ENCODE results near the gene ENTPD8.
"Not testable (repeated sequence)": the region's sequence is repeated elsewhere in the genome, so short reads cannot be mapped to it uniquely, and the experiment has no call there.

The ENTPD8 gene

GRCh38 chr9:137411645-137412380 is 29.3 kb downstream of the ENTPD8 start:
- no peak for DNase-seq (ENCODE audit: low read depth, low spot score)

- no peak for DNase-seq (ENCODE audit: low read depth, low spot score)
Measured at GRCh38 chr9:137411260-137411644, 29.9 kb downstream of the ENTPD8 start.

GRCh38 chr9:137410891-137411249 is 30.3 kb downstream of the ENTPD8 start:
- DNase-seq (ENCODE audit: low read depth, low spot score), result no peak

GRCh38 chr9:137410236-137410890 is 30.8 kb downstream of the ENTPD8 start:
- DNase-seq (ENCODE audit: low read depth, low spot score), result not testable (repeated sequence)

- no peak for DNase-seq (ENCODE audit: low read depth, low spot score)
Measured at GRCh38 chr9:137409515-137409914, 31.6 kb downstream of the ENTPD8 start.

GRCh38 chr9:137408651-137409405 is 32.3 kb downstream of the ENTPD8 start:
- DNase-seq (ENCODE audit: low read depth, low spot score), result no peak

- no peak for DNase-seq (ENCODE audit: low read depth, low spot score)
Measured at GRCh38 chr9:137407590-137408300, 33.4 kb downstream of the ENTPD8 start.

- no peak for DNase-seq (ENCODE audit: low read depth, low spot score)
Measured at GRCh38 chr9:137406876-137407589, 34.1 kb downstream of the ENTPD8 start.

- DNase-seq (ENCODE audit: low read depth, low spot score), result no peak
Measured at GRCh38 chr9:137406085-137406760, 34.9 kb downstream of the ENTPD8 start.

- DNase-seq (ENCODE audit: low read depth, low spot score), result no peak
Measured at GRCh38 chr9:137405677-137406081, 35.5 kb downstream of the ENTPD8 start.

GRCh38 chr9:137404961-137405567 is 36.1 kb downstream of the ENTPD8 start:
- no peak for DNase-seq (ENCODE audit: low read depth, low spot score)

- DNase-seq (ENCODE audit: low read depth, low spot score), result no peak
Measured at GRCh38 chr9:137403269-137403668, 37.9 kb downstream of the ENTPD8 start.

- no peak for DNase-seq (ENCODE audit: low read depth, low spot score)
Measured at GRCh38 chr9:137402746-137403145, 38.4 kb downstream of the ENTPD8 start.

GRCh38 chr9:137398561-137399468 is 42.3 kb downstream of the ENTPD8 start:
- DNase-seq (ENCODE audit: low read depth, low spot score), result no peak

GRCh38 chr9:137397675-137398423 is 43.3 kb downstream of the ENTPD8 start:
- no peak for DNase-seq (ENCODE audit: low read depth, low spot score)

GRCh38 chr9:137396634-137397367 is 44.4 kb downstream of the ENTPD8 start:
- no peak for DNase-seq (ENCODE audit: low read depth, low spot score)

GRCh38 chr9:137396227-137396626 is 44.9 kb downstream of the ENTPD8 start:
- DNase-seq (ENCODE audit: low read depth, low spot score), result no peak

GRCh38 chr9:137395666-137396010 is 45.5 kb downstream of the ENTPD8 start:
- DNase-seq (ENCODE audit: low read depth, low spot score), result no peak

All from iPS DF 19.7 (cell line).